NCI-H2227 (cell line): ENCODE measurements around the gene VASN.
A peak's percentile ranks its signal among the peaks of the same experiment; 100 is the strongest.

Experiments used
- DNase-seq: peaks from one replicate; lab custom pipeline; 2025; ENCODE audit not compliant: unreplicated experiment; lab: John Stamatoyannopoulos, UW

Gene VASN

GRCh38 chr16:4351880-4352279 lies 19.8 kb upstream of the VASN start:
- no peak for DNase-seq

GRCh38 chr16:4352843-4353242 lies 18.8 kb upstream of the VASN start:
- DNase-seq = no peak

DNA sequence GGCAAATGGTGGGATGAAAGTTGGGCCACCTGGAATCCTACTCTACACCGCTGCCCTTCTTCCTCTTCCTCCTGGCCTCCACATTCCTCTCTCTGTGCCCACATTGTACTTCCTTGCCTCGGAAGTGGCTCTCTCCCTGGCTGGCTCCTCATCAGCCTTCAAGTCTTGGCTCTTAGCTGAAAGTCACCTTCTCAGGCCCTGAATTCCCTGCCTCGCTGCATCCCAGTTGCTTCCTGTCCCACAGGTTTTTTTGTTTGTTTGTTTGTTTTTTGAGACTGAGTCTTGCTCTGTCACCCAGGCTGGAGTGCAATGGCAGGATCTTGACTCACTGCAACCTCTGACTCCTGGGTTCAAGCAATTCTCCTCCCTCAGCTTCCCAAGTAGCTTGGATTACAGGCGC lies 18.0 kb upstream of the VASN start:
- no peak for DNase-seq

DNA sequence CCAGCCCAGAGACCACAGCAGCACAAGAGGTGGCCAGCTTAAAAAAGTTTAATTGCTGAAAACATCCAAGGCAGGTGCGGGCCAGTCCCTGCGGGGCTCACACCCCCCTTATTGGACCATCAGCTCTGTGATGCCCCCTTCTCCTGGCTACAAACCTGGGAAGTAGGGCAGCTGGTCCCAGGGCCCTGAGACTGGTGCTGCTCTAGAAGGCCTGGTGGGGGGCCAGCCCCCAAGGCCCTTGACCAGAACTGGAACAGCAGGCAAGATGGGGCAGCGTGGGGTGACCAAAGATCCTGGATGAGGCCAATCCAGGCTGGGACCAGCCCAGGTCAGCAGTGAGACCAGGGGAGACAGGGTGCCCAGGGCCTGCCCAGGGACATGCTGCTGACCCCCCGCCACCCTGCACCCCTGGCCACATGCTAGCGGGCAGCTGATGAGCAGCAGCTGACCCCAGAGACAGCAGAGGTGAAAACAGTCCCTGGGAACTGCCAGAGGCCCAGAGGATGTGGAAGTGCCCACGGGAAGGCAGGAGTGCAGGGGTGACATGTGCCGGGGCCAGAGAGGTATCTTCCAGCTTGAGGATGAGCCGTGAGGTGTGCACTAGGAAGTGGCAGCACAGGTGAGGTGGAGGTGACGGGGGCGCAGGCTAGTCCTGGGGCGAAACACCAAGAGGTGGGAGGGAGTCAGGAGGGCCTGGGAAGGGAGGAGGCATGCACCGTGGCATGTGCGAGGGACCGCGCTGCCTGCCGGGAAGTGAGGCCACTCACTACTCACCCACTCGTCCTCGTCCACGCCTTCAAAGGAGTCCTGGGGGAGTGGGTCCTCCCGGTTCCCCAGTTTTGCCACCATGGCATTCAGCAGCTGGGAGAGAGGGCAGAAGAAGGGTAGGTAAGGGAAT lies 16.9 kb upstream of the VASN start:
- DNase-seq = no peak

GRCh38 chr16:4356820-4357219 lies 14.8 kb upstream of the VASN start:
- DNase-seq = no peak

GRCh38 chr16:4358236-4358635 lies 13.4 kb upstream of the VASN start:
- no peak for DNase-seq

GRCh38 chr16:4358831-4359561 lies 12.7 kb upstream of the VASN start:
- peak; percentile 48 for DNase-seq

DNA sequence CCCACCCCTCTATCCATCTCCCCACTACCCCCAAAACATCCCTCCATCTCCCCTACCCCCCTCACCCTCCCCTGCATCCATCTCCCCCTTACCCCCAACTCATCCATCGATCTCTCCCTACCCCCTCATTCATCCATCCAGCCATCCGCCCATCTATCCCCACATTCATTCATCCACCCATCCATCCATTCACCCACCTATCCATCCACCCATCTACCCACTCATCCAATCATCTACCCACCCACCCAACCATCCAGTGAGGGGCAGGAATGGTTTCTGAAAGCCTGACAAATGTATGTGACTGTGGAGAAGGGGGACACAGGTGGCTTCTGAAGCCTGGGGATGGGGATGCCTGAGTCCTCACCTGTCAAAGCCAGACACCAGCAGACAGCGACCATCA lies 11.7 kb upstream of the VASN start:
- DNase-seq = no peak

DNA sequence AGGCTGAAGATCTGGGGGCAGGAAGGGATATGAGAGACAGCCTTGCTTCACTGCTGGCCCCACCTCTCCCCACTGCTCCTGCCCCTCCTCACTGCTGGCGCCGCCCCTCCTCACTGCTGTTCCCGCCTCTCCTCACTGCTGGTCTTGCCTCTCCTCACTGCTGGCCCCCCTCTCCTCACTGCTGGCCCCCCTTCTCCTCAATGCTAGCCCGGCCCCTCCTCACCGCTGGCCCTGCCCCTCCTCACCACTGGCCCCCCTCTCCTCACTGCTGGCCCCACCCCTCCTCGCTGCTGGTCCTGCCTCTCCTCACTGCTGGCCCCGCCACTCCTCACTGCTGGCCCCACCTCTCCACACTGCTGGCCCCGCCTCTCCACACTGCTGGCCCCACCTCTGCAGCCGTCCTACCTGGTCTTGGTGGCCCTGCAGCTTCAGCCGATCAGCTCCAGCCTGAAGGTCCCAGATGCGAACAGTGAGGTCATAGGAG lies 11.1 kb upstream of the VASN start:
- DNase-seq = peak; percentile 38

DNA sequence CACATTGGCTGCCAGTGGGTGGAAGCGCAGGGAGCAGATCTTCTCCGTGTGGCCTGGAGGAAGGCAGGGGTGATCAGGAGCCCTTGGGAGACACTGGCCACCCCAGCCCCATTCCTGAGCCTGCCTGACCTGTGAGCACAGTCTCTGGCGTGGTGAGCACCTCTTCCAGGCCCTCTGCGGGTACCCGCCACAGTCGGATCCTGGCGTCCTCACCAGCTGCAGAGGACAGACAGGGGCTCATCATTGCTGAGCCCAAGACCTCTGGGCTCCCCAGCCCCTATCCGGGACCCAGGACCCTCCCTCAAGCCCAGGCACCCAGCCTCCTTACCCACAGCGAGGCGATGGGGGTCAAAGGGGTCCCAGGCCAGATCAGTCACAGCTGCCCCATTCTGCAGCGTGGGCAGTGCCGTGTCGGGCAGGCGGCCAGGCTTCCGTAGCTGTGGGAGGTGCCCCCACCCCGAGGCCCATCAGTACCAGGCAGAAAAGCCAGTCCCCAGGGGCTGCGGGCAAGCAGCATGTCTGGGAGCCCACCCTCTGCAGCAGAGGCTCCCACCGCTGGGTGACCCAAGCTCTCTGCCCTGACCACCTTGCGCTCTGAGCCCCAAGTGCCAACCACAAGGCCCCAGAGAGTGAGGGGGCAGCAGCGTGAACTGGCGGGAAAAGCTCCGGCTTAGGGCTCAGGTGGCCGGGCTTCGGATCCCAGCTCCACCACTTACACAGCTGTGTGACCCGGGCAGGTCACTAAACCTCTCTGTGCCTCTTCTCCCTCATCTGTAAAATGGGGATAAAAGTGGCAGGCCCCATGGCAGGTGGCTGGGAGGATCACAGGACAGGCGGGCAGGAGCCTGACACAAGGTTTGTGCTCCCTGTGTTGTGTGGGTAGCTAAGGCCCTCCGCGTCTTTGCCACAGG lies 10.4 kb upstream of the VASN start:
- DNase-seq = no peak

GRCh38 chr16:4361944-4362311 lies 9.7 kb upstream of the VASN start:
- DNase-seq = no peak

- DNase-seq = no peak
These were observed 9.0 kb upstream of the VASN start for GRCh38 chr16:4362476-4363135.

DNA sequence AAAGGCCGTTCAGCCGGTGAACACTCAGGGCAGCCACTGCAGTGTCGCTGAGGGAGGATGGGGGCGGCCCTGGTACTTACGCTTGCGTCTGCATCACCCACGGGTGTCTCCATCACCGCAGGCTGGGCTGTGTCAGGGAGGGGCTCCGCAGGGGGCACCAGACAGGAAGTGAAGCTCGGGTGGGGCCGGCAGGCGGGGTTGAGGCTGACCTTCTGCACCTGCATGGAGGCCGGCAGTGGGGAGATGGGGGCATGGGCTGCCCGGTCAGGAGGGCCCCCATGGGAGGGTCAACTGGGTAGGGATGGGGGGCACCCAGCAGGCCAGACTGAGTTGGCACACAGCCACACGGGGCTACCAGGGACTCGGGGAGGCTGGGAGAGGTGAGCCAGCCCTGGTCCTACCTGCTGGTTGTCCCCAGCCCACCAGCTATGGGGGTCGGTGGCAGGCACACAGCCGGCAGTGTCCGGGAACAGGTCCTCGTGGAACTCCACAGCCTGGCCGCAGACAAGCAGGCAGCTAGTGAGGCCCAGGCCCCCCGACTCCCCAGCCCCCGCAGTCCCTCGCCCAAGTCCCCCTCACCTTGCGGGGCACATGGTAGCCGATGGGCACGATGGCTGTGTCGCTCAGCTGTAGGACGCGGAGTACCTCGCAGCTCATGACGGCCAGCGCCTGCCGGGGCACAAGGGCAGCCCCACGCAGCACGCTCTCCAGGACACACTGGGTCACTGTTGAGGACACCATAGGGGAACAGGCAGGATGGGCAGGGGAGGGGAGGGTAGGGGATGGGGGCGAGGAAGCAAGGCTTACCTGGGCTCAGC lies 7.2 kb upstream of the VASN start:
- no peak for DNase-seq

GRCh38 chr16:4365014-4365406 lies 6.6 kb upstream of the VASN start:
- DNase-seq = no peak

DNA sequence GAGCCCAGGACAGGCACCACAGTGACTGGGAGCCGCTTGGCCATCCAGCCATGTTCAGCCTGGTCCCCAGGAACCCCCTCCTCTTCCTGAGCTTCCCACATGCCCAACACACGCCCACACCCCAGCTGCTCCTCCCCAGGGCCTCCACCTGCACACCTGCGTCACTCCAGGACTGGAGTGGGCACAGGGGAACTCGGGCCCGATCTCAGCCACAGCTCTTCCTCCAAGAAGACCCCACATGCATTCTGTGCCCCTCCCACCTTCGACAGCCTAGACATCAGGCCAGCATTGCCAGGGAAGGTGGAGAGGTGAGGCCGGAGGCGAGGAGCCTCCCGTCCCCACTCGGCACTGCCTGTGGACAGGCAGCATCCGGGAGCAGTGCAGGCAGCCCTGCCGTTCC lies 6.0 kb upstream of the VASN start:
- DNase-seq = no peak

DNA sequence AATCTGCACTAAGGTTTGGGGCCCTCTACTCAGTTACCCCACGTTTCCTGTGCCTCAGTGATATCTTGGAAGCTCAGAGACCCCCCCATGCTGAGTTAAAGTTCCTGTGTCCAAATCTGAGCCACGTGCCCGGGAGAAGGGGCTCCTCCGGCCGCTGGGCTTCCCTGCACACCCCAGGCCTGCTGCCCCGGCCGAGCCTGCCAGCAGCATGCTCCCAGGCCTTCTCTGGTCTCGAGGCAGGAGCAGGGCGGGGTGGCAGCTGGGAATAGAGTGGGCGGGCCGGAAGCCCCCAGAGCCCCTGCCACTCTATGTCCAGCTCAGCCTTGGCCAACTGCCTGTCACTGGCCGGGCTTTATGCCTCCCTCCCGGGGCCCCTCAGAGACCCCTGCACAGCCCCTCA lies 5.6 kb upstream of the VASN start:
- DNase-seq = no peak

DNA sequence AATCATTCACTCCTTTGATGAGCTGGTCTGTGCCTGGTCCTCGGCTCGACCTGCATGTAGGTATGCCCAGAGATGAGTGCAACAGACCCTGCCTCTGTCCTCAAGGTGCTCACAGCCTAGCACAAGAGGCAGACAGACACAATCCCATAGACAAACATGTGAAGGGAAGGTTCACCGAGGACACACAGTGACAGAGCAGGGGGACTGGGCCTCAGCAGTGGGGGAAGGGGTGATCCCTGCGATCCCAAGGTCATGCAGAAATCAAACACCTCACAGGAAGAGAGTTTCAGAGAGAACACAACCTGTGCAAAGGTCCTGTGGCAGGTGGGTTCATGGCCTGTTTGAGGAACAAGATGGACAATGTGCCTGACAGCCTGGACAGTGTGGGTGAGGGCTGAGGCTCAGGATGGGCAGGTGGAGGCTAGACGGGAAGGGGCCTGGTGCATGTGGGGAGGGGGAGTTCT lies 4.2 kb upstream of the VASN start:
- DNase-seq = no peak

DNA sequence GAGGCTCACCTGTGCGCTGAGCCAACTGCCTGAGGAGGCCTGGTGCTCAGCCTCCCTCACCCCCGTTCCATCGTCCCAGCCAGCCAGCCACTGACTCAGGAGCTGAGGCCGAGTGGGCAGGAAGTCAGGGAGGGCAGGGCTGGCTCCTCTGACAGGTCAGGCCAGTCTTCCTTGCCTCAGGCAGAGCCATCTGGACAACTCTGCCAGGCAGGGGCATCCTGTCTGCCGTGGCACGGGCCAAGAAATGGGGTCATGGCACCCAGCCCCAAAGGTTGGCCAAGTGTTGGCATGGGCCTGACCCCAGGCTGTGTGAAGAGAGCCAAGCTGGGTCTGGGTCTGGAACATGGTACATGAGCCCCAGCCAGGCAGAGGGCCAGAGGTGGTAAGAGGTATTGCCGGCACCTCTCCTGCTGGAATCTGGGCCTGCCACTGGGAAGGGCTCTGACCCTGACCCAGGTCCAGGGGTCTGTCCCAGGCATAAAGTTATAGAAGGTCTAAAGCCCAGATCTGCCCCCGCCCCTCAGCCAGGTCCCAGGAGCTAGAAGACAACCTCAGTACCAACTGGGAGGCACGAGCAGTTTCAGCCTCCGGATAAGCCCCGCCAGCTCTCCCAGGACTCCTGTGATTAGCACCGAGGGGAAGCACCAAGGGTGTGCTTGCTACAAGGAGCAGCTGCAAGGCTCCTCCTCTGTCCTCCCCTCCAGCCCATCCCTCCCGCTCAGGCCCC lies 2.5 kb upstream of the VASN start:
- DNase-seq = no peak

DNA sequence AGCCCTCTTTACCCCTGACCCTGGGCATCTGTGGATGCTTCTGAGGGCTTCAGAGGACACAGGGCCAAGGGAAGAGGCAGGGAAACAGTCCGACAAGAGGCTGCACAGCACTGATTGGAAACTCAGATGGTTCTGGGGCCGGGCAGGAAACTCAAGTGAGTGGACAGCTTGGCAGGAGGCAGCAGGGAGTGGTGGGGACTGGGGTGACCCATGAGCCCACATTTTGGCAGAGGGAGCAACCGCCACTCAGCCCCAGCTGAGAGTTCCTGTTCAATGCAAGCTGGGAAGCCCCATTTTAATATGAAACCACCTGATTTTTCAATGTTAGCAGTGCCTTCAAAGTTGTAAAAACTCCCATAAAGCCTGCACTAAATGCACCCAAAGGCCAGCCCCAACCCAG lies 1.5 kb upstream of the VASN start:
- DNase-seq = no peak
